Mononuclear cell (primary cell): Measurements from ENCODE around the gene NBEA. TPM values are rescaled to one million over a fixed set of nuclear protein-coding genes. Genes with fewer than 3 reads are reported as not detected.

Source experiments
- H3K27me3 ChIP-seq: 2 replicates; pipeline ENCODE4 v1.6.0; 2011; ENCODE audit warnings: low read length, control low read depth; ENCODE audit not compliant: insufficient read depth
- H3K4me1 ChIP-seq: 2 replicates; pipeline ENCODE4 v1.5.1; 2011; ENCODE audit warnings: mild to moderate bottlenecking, low read length, control low read depth; ENCODE audit not compliant: insufficient read depth
- H3K4me3 ChIP-seq: 2 replicates; pipeline ENCODE4 v1.5.1; 2011; ENCODE audit warnings: mild to moderate bottlenecking, low read length, moderate library complexity
- H3K9me3 ChIP-seq: 2 replicates; pipeline ENCODE4 v1.5.1; 2011; ENCODE audit warnings: low read depth, mild to moderate bottlenecking, control low read depth, low read length
- total RNA-seq: library from RNA; depleted of rRNA; stranded (reverse); fragments of >200 nt; gene quantifications from one replicate; pipeline ENCODE4 v1.2.3, GENCODE V29; 2012

NBEA gene
- total RNA-seq, 1 donor, result 3.3 TPM

- Histone ChIP-seq H3K4me3 (no peak overlapping the region), H3K27me3 (no peaks in the 10 kb centered on the region), H3K9me3 (no peaks in the 10 kb centered on the region), H3K4me1 (no peaks in the 10 kb centered on the region)
These were observed 277.0 kb downstream of the NBEA start for GRCh38 chr13:35219021-35219420.

GRCh38 chr13:35225159-35225558 is 283.1 kb downstream of the NBEA start:
- Histone ChIP-seq H3K4me1 (no peaks in the 10 kb centered on the region), H3K9me3 (no peaks in the 10 kb centered on the region), H3K4me3 (no peak overlapping the region), H3K27me3 (no peaks in the 10 kb centered on the region)

- no peaks in the 10 kb centered on the region for H3K27me3 ChIP-seq
These were observed 283.5 kb downstream of the NBEA start for GRCh38 chr13:35225582-35225981.

GRCh38 chr13:35228536-35228935 is 286.5 kb downstream of the NBEA start:
- no peaks in the 10 kb centered on the region for H3K27me3 ChIP-seq
- no peaks in the 10 kb centered on the region for H3K9me3 ChIP-seq
- no peaks in the 10 kb centered on the region for H3K4me1 ChIP-seq
- no peak overlapping the region for H3K4me3 ChIP-seq

More at GRCh38 chr13:35225582-35225981, 283.5 kb downstream of the NBEA start:
- Histone ChIP-seq H3K4me3 (no peak overlapping the region), H3K9me3 (no peaks in the 10 kb centered on the region), H3K4me1 (no peaks in the 10 kb centered on the region)

- Histone ChIP-seq H3K27me3 (no peaks in the 10 kb centered on the region), H3K9me3 (no peaks in the 10 kb centered on the region), H3K4me3 (no peak overlapping the region), H3K4me1 (no peaks in the 10 kb centered on the region)
These were observed 289.4 kb downstream of the NBEA start for GRCh38 chr13:35231426-35231825.

DNA sequence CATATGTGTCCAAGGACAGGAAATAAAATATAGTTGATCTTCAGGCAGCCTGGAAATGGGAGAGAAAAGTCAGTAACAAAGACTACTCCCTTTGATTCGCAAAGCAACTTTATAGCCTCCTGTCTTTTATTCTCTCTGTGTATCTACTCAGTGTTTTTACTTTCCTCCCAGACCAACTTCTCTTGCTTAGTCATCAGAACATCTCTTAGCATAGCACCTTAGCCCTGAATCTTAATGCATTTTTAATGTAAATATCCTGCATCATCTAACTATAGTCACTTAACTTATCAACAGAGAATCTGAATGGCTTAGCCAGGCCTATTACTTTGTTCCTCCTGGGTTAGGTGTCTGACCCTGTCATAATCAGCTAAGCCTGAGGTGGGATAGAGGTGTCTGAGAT is 296.2 kb downstream of the NBEA start:
- H3K27me3 ChIP-seq, result no peaks in the 10 kb centered on the region
- no peak overlapping the region for H3K4me3 ChIP-seq
- H3K9me3 ChIP-seq, result no peaks in the 10 kb centered on the region
- H3K4me1 ChIP-seq, result no peaks in the 10 kb centered on the region

- H3K4me3 ChIP-seq, result no peak overlapping the region
- H3K27me3 ChIP-seq, result no peaks in the 10 kb centered on the region
- H3K4me1 ChIP-seq, result no peaks in the 10 kb centered on the region
- no peaks in the 10 kb centered on the region for H3K9me3 ChIP-seq
These were observed 310.6 kb downstream of the NBEA start for GRCh38 chr13:35252536-35253205.

DNA sequence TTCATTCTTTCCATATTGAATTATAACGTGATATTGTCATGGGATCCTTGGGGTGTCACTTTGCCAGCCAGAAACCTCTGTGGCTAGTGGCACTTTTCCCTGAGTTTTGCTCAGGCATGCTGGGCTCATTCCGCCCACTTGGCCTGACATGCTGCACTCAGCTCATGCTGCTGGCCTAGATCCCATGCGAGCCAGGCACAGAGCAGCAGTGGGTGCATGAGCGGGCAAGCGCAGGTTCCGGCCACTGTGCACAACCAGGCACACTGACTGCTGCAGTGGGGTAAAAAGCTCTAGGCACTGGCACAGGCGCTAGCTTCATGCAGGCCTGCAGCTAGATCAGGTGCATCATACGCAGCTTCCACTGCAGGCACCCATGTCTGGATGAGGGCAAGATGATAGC is 313.2 kb downstream of the NBEA start:
- H3K4me3 ChIP-seq, result no peak overlapping the region
- H3K27me3 ChIP-seq, result no peaks in the 10 kb centered on the region
- H3K9me3 ChIP-seq, result no peaks in the 10 kb centered on the region
- H3K4me1 ChIP-seq, result no peaks in the 10 kb centered on the region

DNA sequence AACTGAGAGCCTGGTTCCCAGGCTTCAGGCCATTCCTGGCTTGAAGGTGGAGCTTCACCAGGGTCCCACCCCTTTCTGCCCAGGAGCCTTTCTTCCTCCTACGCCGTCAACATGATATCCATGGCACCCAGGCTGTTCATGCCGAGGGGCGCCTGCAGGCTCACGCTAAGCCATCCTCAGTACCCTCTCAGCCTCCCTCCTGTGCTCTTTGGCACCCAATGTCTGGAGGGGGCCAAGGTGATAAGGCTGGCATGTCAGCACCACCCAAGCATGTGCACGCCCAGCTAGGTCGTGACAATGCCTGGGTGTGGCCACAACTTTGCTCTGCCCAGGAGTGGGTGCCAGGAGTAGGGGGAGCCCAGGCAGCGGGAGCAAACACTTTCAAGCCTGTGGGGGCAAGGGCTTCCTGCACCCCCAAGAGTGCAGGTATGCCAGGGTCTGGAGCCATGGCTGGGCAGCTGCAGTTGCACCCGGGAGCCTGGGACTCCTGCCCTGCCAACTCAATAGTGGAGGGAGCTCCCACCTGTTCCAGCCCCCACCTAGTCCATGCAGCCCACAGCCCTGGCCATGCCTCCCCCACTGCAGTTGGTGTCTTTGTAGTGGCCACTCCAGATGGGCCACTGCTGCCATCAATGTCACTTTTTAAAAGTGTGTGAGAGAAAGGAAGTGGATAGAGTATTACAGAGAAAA is 314.5 kb downstream of the NBEA start:
- H3K4me3 ChIP-seq, result no peak overlapping the region
- H3K4me1 ChIP-seq, result no peaks in the 10 kb centered on the region
- no peaks in the 10 kb centered on the region for H3K9me3 ChIP-seq
- no peaks in the 10 kb centered on the region for H3K27me3 ChIP-seq

DNA sequence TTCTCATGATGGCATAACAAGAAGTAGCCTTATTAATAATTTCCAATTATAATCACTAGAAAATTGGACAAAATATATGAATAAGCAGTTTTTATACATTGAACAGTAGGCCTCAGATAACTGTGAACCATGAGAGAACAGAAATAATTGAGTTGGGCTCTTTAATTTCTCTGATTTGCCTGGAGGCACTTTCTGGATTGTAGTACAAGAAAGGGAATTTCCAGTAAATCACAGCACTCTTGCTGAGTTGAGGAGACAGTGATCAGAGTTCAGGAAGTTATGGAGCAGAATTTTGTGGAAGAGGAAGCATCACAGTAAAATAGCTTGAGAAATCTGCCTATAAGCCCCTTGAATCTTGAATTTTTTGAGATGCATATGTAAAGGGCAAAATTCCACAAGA is 318.2 kb downstream of the NBEA start:
- H3K4me1 ChIP-seq, result no peaks in the 10 kb centered on the region
- H3K9me3 ChIP-seq, result peaks cover 12% of the 10 kb centered on the region

DNA sequence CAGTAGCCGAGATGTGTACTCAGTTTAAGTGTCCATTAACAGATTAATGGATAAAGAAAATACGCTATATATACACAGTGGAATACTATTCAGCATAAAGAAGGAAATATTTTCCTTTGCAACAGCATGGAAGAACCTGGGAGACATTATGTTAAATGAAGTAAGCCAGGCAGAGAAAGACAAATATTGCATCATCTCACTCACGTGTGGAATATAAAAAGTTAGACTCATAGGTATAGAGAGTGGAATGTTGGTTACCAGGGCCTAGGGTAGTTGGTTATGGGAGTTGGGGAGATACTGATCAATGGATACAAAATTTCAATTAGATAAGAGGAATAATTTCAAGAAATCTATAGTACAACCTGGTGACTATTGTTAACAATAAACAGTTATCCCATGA is 324.3 kb downstream of the NBEA start:
- Histone ChIP-seq H3K4me1 (no peaks in the 10 kb centered on the region), H3K4me3 (no peak overlapping the region), H3K9me3 (peaks cover 26% of the 10 kb centered on the region), H3K27me3 (no peaks in the 10 kb centered on the region)

More for the DNA sequence above, 318.2 kb downstream of the NBEA start:
- H3K27me3 ChIP-seq, result no peaks in the 10 kb centered on the region
- no peak overlapping the region for H3K4me3 ChIP-seq

GRCh38 chr13:35278917-35279316 is 336.8 kb downstream of the NBEA start:
- H3K4me3 ChIP-seq, result no peak overlapping the region
- H3K27me3 ChIP-seq, result no peaks in the 10 kb centered on the region
- no peaks in the 10 kb centered on the region for H3K4me1 ChIP-seq
- H3K9me3 ChIP-seq, result no peaks in the 10 kb centered on the region

- H3K4me3 ChIP-seq, result no peak overlapping the region
- no peaks in the 10 kb centered on the region for H3K9me3 ChIP-seq
- no peaks in the 10 kb centered on the region for H3K27me3 ChIP-seq
- no peaks in the 10 kb centered on the region for H3K4me1 ChIP-seq
These were observed 337.4 kb downstream of the NBEA start for GRCh38 chr13:35279500-35279899.

- Histone ChIP-seq H3K4me1 (no peaks in the 10 kb centered on the region), H3K4me3 (no peak overlapping the region), H3K27me3 (no peaks in the 10 kb centered on the region), H3K9me3 (no peaks in the 10 kb centered on the region)
These were observed 341.8 kb downstream of the NBEA start for GRCh38 chr13:35283856-35284255.

GRCh38 chr13:35285677-35286076 is 343.6 kb downstream of the NBEA start:
- no peaks in the 10 kb centered on the region for H3K4me1 ChIP-seq
- no peaks in the 10 kb centered on the region for H3K9me3 ChIP-seq
- no peaks in the 10 kb centered on the region for H3K27me3 ChIP-seq
- H3K4me3 ChIP-seq, result no peak overlapping the region

GRCh38 chr13:35292329-35292728 is 350.3 kb downstream of the NBEA start:
- Histone ChIP-seq H3K4me3 (no peak overlapping the region), H3K9me3 (no peaks in the 10 kb centered on the region), H3K27me3 (no peaks in the 10 kb centered on the region), H3K4me1 (no peaks in the 10 kb centered on the region)
